COLO829 (cell line): Measurements from ENCODE around the gene TTC31.
"Not testable (repeated sequence)": the region's sequence is repeated elsewhere in the genome, so short reads cannot be mapped to it uniquely, and the experiment has no call there.

ENCODE experiments used
- DNase-seq: peaks from one replicate; pipeline ENCODE4 v3.0.0; 2012; ENCODE audit warnings: low spot score

TTC31 gene

DNA sequence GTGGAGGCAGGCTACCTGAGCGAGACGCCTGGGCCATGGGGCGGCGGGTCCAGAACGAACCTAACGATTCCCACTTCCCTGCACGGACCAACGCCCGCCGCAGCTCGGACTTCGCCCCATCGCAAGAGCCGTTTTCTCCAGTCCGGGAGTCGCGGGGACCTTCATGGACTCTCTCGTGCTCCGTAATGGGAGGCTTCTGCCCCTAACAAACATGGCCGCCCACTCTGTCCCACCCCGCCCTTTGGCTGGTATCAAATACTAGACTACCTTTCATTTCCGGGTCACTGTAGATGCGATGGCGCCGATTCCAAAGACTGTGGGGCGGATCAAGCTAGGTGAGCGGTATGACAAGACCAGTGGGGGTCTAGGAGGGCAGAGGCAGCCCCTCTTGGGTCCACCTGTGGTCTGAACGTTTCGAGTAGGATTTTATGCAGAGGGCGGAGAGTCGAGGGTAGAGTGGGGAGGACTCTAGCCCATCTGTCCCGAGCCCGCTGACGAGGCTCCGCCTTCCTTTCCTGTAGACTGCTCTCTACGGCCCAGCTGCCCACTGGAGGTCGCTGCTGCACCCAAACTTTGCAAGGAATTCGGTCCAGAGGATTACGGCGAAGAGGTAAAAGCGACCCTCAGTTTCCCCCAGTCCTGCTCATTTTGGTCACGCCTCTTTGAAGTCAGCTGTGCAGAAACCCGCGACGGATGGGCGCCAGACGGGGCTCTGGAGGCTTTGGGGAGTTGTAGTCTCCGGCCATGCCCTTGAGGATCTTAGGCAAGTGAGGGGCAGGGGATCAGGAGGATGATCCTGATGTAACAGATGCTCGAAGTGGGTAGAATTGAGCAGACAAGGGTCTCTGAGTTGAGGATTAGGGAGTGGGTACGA lies at the start of gene TTC31, which contains the start of gene CCDC142:
TTC31 (plus strand) TSS at position 281 of the 874 bp plus-strand sequence; CDS start at position 296, 15 bp downstream.
CCDC142 (minus strand) TSS at position 198 of the 874 bp plus-strand sequence; CDS start at position 37, 161 bp downstream.
- DNase-seq: peak; percentile 89

DNA sequence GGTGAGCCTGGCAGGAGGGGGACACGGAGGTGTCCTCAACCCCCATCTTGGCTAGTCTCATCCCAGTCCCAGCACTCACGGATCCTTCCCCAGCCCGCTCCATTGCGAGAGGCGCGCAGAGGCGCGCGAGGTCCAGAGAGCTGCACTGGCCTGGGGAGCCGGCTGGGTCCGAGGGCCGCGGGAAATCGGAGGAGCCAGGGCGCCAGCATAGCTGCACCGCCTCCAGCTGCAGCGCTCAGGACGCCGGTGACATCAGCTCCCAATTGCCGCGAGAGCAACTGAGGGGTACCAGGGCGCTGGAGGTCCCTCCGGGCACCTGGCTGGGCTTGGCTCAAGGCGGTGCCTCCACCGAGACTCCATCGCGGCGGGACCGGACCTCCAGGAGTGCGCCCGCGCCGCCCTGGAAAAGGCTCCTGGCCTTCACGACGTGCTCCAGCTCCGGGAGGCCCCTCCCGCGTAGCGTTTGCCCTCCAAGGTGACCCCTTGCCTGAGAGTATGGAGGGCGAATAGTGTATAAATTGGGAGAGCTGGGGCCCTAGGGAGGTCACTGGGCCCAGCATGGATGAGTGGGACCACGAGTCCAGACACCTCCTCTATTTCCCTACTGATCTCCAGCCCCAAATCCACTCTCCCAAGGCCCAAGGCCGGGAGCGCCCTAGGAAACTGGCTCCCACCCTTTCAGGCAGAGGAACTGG lies 46.6 kb upstream of the TTC31 start:
- no peak for DNase-seq

- DNase-seq: peak; percentile 49
Measured at GRCh38 chr2:74436848-74437695, 45.8 kb upstream of the TTC31 start.

- no peak for DNase-seq
Measured at GRCh38 chr2:74438248-74438647, 44.6 kb upstream of the TTC31 start.

GRCh38 chr2:74439373-74439772 lies 43.5 kb upstream of the TTC31 start:
- DNase-seq: no peak

DNA sequence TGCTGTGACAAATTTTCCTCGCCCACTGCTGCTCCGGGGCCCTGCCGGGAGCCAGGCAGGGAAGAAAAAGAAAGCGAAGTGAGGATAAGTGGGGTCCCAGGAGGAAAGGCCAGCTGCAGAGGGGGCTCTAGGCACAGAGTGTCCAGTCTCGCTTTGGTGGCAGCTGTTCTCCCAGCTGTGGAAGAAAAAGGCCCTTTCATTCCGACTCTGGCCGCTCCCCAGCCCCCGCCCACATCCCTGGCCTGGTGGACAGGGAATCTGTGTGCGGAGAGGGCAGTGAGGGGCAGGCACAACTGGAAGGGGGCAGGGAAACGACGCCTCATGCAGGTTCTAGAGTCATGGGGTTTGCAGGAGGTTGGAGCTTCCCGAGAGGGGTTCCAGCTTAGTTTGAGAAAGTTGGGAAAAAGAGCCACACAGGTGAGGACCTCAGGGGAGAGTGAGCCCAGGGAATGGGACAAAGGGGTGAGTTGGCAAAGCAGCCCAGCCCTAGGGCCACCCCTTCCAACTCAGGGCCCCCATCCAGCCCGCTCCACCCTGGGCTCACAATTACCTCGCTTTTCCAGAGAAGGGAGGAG lies 43.0 kb upstream of the TTC31 start:
- DNase-seq: peak; percentile 96

DNA sequence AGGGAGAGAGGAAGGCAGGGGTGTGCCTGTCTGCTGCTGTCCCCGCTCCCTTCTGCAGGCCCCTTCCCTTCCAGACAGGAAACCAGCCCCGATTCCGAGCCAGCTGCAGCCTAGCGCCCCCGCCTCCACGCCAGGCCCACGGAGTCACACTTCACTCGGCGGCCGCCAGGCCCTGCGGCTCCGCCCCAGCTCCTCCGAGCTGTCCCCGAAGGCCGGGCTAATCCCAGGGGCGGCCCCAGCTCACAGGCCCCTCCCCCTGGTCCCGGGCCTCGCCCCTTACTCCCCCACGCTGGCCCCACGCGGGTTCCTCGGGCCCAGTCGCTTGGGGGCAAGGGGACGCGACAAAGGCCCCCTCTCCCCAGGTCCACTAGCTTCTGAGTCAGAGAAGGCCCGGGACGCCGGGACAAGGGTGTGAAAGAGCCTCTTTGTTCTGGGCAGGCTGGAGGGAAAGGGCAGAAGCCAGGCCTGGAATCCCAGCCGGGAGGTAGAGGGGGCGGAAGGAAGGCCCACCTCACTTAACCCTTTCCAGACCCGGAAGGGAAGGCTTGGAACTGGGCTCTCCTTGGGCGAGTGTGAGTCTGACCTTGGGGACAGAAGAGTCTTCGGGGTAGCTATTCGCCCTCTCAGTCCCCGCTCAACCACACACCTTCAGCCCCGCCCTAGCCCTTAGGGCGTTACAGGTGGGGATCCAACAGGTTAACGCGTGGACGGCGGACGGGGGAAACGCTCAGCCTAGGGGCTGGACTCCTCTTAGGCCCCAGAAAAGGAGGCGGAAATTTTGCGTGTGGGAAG lies 42.3 kb upstream of the TTC31 start:
- DNase-seq: peak; percentile 100

DNA sequence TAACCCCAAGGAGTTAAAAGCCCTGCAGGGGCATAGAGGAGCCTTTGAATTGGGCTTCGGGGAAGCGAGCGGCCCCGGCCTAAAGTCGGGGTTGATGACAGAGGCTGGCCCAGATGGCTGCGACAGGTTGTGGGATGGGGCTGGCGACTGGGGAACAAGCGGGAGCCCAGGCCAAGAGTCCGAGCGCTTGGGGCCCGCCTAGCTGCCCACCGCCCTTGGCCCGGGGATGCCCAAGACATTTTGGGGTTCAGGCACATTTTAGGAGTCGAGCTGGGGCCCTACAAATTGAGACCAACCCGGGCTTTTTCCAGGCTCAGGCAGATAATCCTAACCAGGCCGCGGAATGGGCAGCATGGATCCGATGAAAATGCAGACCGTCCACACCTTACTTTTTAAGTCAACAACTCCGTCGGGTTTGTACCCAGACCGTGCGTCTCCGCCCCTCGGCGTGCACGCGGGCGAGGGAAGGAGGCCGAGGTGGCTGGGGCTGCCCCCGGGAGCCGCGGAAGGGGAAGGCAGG lies 41.7 kb upstream of the TTC31 start:
- DNase-seq: no peak

DNA sequence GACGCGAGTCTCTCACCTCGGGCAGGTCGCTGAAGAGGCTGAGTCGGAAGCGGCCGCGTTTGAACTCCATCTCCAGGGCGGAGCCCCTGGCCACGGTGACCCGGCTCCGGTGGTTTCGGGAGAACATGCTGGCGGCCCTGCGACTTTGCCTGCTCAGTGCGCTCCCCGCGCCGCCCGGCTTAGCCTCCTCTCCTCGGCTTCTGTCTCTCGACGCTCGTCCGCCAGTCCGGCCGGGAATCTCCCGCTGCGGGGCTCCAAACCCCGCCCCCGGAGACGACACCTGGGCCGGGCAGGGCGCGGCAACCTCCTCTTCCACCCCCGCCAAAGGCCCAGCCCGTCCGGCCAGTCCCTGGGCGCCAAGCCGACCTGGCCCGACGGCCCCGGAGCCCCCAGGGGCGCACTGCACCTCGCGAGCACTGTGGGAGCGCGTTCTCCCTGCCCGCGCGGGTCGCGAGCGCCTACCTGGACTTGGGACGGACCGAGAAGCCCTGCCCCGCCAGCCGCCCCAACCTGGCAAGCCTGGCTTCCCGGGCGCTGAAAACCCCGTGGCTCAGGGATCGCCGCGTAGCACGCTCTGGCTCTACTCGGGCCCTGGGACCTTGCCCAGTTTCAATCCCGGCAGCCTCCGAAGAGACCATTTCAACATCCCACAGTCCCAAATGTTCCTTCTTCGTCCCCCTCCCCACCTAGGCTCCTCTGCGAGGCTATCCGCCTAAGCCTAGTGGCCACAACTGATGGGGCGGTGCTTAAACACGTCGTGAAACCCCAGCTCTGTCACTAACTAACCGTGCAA lies 41.0 kb upstream of the TTC31 start, which contains the start of gene RTKN:
RTKN (minus strand) TSS at position 248 of the 793 bp plus-strand sequence; CDS start at position 127, 121 bp downstream.
- DNase-seq: no peak

- DNase-seq: not testable (repeated sequence)
Measured at GRCh38 chr2:74442483-74443297, 40.2 kb upstream of the TTC31 start.

DNA sequence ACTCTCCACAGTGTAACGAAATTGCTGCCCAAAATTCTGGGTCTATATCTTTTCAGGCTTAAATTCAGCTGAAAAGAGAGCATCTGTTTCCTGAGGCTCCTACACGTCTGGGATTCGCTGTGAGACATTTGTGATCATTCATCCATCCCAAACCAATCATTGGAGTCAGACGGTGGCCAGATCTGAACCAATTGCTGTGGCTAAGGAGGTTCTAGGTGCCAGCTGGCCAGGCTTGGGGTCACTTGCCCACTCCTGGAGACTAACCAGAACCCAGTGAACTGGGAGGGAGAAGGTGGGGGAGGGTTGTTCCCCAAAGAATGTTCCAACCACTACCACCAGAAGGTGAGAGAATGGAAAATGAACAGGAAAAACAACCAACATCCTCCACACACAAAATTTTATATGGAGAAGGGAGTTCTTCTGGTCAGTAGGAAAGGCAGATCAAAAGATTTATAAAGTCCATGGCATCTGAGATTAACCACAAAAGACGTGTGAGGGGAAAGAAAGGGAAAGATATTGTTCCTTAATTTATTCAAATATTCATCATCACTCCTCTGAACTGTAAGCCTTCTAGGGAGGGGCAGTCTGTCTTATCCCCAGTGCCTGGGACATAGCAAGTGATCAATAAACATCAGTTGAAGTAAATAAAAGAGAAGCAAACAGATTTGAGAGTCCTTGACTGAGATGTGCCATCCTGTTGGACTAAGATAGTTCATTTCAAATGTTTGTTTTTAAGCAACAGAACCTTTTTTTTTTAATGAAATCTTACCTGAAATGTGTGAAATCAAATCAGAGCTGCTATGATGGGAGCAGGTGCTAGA lies 38.2 kb upstream of the TTC31 start:
- no peak for DNase-seq

DNA sequence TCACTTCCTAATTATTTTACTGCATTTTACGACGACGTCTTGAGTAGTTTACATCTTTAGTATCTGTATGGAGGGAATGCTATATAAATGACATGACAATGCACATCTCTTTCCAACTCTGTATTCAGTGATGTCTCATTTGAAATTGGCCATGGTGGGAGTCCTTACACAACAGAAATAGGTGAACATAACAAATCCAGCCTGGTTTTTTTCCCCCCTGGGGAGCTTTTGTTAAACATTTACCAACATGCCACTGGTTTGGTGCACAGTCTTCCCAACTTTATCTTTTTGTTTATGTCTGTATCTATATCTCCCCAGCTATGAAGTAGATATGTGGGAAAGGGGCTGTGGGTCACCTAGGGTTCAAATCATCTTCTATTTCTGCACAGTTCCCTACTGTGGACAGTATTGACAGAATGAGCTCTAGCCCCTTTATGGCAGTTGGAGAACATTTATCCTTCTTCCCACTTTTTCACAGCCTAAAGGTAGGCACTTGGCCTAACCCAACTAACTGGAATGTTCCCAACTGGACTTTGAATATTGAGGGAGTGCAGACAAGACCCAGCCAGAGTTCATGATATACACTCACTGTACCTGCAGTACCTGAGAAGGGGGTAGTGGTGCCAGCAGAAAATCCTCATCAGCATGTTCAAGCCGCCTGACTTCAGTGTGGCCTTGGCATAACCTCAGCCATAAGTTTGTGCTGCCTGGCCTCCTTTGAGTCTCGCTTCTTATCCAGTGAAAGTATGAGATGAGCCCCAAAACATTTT lies 35.5 kb upstream of the TTC31 start:
- no peak for DNase-seq

GRCh38 chr2:74448771-74449170 lies 34.1 kb upstream of the TTC31 start:
- DNase-seq: no peak

GRCh38 chr2:74450570-74451190 lies 32.2 kb upstream of the TTC31 start:
- no peak for DNase-seq

DNA sequence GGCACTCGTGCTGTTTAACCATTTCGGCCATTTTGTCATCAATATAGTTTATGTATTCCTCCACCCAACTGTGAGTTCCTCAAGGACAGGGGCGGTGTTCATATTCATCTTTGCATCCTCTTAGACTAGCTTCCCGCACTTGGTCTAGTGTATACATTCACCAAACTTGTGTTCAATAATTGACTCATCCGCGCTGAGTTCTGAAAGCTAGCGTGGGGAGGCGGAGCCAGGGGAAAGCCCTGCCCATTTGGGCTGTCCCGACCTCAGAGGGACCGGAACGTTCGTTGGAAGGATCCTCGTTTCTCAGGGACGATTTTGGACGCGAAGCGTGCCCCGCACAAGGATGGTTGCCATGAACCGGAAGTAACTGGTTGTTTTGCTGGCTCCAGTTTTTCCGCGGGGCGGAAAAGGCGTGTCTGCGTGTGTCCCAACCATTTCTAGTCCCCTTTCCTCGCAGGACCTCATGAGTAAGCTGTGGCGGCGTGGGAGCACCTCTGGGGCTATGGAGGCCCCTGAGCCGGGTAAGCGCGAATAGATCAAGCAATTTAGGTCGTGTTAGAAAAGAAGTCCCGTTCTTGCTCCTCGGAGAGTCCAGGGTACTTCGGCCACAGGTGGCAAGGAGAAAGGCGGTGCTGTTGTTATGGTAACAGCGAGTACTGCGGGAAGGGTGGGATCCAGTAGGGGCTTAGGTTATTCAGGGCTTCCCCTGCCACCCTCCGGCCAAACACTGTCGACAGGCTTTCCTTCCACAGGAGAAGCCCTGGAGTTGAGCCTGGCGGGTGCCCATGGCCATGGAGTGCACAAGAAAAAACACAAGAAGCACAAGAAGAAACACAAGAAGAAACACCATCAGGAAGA lies 28.0 kb upstream of the TTC31 start, which contains the start of gene INO80B:
INO80B (plus strand) TSS at position 434 of the 858 bp plus-strand sequence; CDS start at position 464, 30 bp downstream.
- DNase-seq: peak; percentile 94

GRCh38 chr2:74457129-74457548 lies 25.7 kb upstream of the TTC31 start:
- DNase-seq: no peak
